ENCODE data around the gene TNKS1BP1.
"Not testable (repeated sequence)": the region's sequence is repeated elsewhere in the genome, so short reads cannot be mapped to it uniquely, and the experiment has no call there.

TNKS1BP1 gene

GRCh38 chr11:57361926-57362325 lies 37.2 kb upstream of the TNKS1BP1 start:
- H3K4me3 ChIP-seq (ENCODE audit: extremely low read depth, insufficient read depth, low read length, poor library complexity, severe bottlenecking) = no peak overlapping the region

GRCh38 chr11:57361420-57361819 lies 36.7 kb upstream of the TNKS1BP1 start:
- H3K36me3 ChIP-seq (ENCODE audit: control insufficient read depth, insufficient read depth, low read length); H3K4me1 ChIP-seq (ENCODE audit: control insufficient read depth, insufficient read depth, low read length, poor library complexity, severe bottlenecking); H3K9me3 ChIP-seq (ENCODE audit: control insufficient read depth, low read length); H3K27ac ChIP-seq (ENCODE audit: low read depth, low read length, severe bottlenecking); H3K4me3 ChIP-seq (ENCODE audit: extremely low read depth, insufficient read depth, low read length, poor library complexity, severe bottlenecking): not testable (repeated sequence)

More at GRCh38 chr11:57361926-57362325, 37.2 kb upstream of the TNKS1BP1 start:
- WGBS, 2 experiments (ENCODE audit: insufficient coverage in 2 of 2) = 100% methylated on average over 1 of the region's 3 CpGs; no CpG with 5 or more reads in 1 of the 2 experiments
- Histone ChIP-seq H3K36me3 (ENCODE audit: control insufficient read depth, insufficient read depth, low read length) (no peaks in the 10 kb centered on the region), H3K4me1 (ENCODE audit: control insufficient read depth, insufficient read depth, low read length, poor library complexity, severe bottlenecking) (no peaks in the 10 kb centered on the region), H3K27ac (ENCODE audit: low read depth, low read length, severe bottlenecking) (no peak overlapping the region), H3K9me3 (ENCODE audit: control insufficient read depth, low read length) (no peaks in the 10 kb centered on the region)

GRCh38 chr11:57360991-57361390 lies 36.2 kb upstream of the TNKS1BP1 start:
- no peak overlapping the region for H3K27ac ChIP-seq (ENCODE audit: low read depth, low read length, severe bottlenecking)
- WGBS, 2 experiments (ENCODE audit: insufficient coverage in 2 of 2) = 95 to 98% methylated on average over 4 to 6 of the region's 8 CpGs

GRCh38 chr11:57359896-57360690 lies 35.3 kb upstream of the TNKS1BP1 start:
- Histone ChIP-seq H3K4me3 (ENCODE audit: extremely low read depth, insufficient read depth, low read length, poor library complexity, severe bottlenecking) (no peak overlapping the region), H3K4me1 (ENCODE audit: control insufficient read depth, insufficient read depth, low read length, poor library complexity, severe bottlenecking) (no peaks in the 10 kb centered on the region), H3K36me3 (ENCODE audit: control insufficient read depth, insufficient read depth, low read length) (no peaks in the 10 kb centered on the region), H3K27ac (ENCODE audit: low read depth, low read length, severe bottlenecking) (no peak overlapping the region), H3K9me3 (ENCODE audit: control insufficient read depth, low read length) (no peaks in the 10 kb centered on the region)
- WGBS, 2 experiments (ENCODE audit: insufficient coverage in 2 of 2) = 90% methylated on average over 6 to 9 of the region's 9 CpGs

More at GRCh38 chr11:57360991-57361390, 36.2 kb upstream of the TNKS1BP1 start:
- Histone ChIP-seq H3K4me3 (ENCODE audit: extremely low read depth, insufficient read depth, low read length, poor library complexity, severe bottlenecking) (no peak overlapping the region), H3K9me3 (ENCODE audit: control insufficient read depth, low read length) (no peaks in the 10 kb centered on the region), H3K36me3 (ENCODE audit: control insufficient read depth, insufficient read depth, low read length) (no peaks in the 10 kb centered on the region), H3K4me1 (ENCODE audit: control insufficient read depth, insufficient read depth, low read length, poor library complexity, severe bottlenecking) (no peaks in the 10 kb centered on the region)

- H3K4me3 ChIP-seq (ENCODE audit: extremely low read depth, insufficient read depth, low read length, poor library complexity, severe bottlenecking) = no peak overlapping the region
- no peaks in the 10 kb centered on the region for H3K36me3 ChIP-seq (ENCODE audit: control insufficient read depth, insufficient read depth, low read length)
- 93% methylated on average over 5 of the region's 5 CpGs for WGBS, 2 experiments (ENCODE audit: insufficient coverage in 2 of 2)
- no peaks in the 10 kb centered on the region for H3K4me1 ChIP-seq (ENCODE audit: control insufficient read depth, insufficient read depth, low read length, poor library complexity, severe bottlenecking)
- no peak overlapping the region for H3K27ac ChIP-seq (ENCODE audit: low read depth, low read length, severe bottlenecking)
- no peaks in the 10 kb centered on the region for H3K9me3 ChIP-seq (ENCODE audit: control insufficient read depth, low read length)
Observed at GRCh38 chr11:57359396-57359795, 34.6 kb upstream of the TNKS1BP1 start.

GRCh38 chr11:57358991-57359390 lies 34.2 kb upstream of the TNKS1BP1 start:
- Histone ChIP-seq H3K9me3 (ENCODE audit: control insufficient read depth, low read length) (no peaks in the 10 kb centered on the region), H3K4me1 (ENCODE audit: control insufficient read depth, insufficient read depth, low read length, poor library complexity, severe bottlenecking) (no peaks in the 10 kb centered on the region), H3K4me3 (ENCODE audit: extremely low read depth, insufficient read depth, low read length, poor library complexity, severe bottlenecking) (no peak overlapping the region), H3K27ac (ENCODE audit: low read depth, low read length, severe bottlenecking) (no peak overlapping the region), H3K36me3 (ENCODE audit: control insufficient read depth, insufficient read depth, low read length) (no peaks in the 10 kb centered on the region)
- WGBS, 2 experiments (ENCODE audit: insufficient coverage in 2 of 2) = 78 to 79% methylated on average over 6 of the region's 9 CpGs

GRCh38 chr11:57358543-57358961 lies 33.8 kb upstream of the TNKS1BP1 start:
- no peaks in the 10 kb centered on the region for H3K9me3 ChIP-seq (ENCODE audit: control insufficient read depth, low read length)
- no peak overlapping the region for H3K27ac ChIP-seq (ENCODE audit: low read depth, low read length, severe bottlenecking)
- H3K36me3 ChIP-seq (ENCODE audit: control insufficient read depth, insufficient read depth, low read length) = no peaks in the 10 kb centered on the region
- H3K4me3 ChIP-seq (ENCODE audit: extremely low read depth, insufficient read depth, low read length, poor library complexity, severe bottlenecking) = no peak overlapping the region
- 93% methylated on average over 2 to 3 of the region's 9 CpGs for WGBS, 2 experiments (ENCODE audit: insufficient coverage in 2 of 2)
- no peaks in the 10 kb centered on the region for H3K4me1 ChIP-seq (ENCODE audit: control insufficient read depth, insufficient read depth, low read length, poor library complexity, severe bottlenecking)

- 88 to 92% methylated on average over 5 to 6 of the region's 6 CpGs for WGBS, 2 experiments (ENCODE audit: insufficient coverage in 2 of 2)
- H3K27ac ChIP-seq (ENCODE audit: low read depth, low read length, severe bottlenecking) = no peak overlapping the region
- no peaks in the 10 kb centered on the region for H3K4me1 ChIP-seq (ENCODE audit: control insufficient read depth, insufficient read depth, low read length, poor library complexity, severe bottlenecking)
- no peak overlapping the region for H3K4me3 ChIP-seq (ENCODE audit: extremely low read depth, insufficient read depth, low read length, poor library complexity, severe bottlenecking)
- no peaks in the 10 kb centered on the region for H3K36me3 ChIP-seq (ENCODE audit: control insufficient read depth, insufficient read depth, low read length)
- H3K9me3 ChIP-seq (ENCODE audit: control insufficient read depth, low read length) = no peaks in the 10 kb centered on the region
Observed at GRCh38 chr11:57357856-57358255, 33.1 kb upstream of the TNKS1BP1 start.

- no peaks in the 10 kb centered on the region for H3K36me3 ChIP-seq (ENCODE audit: control insufficient read depth, insufficient read depth, low read length)
- H3K9me3 ChIP-seq (ENCODE audit: control insufficient read depth, low read length) = no peaks in the 10 kb centered on the region
- no peak overlapping the region for H3K4me3 ChIP-seq (ENCODE audit: extremely low read depth, insufficient read depth, low read length, poor library complexity, severe bottlenecking)
- no peaks in the 10 kb centered on the region for H3K4me1 ChIP-seq (ENCODE audit: control insufficient read depth, insufficient read depth, low read length, poor library complexity, severe bottlenecking)
- 100% methylated on average over 1 of the region's 3 CpGs for WGBS, 2 experiments (ENCODE audit: insufficient coverage in 2 of 2)
- H3K27ac ChIP-seq (ENCODE audit: low read depth, low read length, severe bottlenecking) = no peak overlapping the region
Observed at GRCh38 chr11:57357310-57357709, 32.6 kb upstream of the TNKS1BP1 start.

- Histone ChIP-seq H3K9me3 (ENCODE audit: control insufficient read depth, low read length) (no peaks in the 10 kb centered on the region), H3K27ac (ENCODE audit: low read depth, low read length, severe bottlenecking) (no peak overlapping the region), H3K4me3 (ENCODE audit: extremely low read depth, insufficient read depth, low read length, poor library complexity, severe bottlenecking) (no peak overlapping the region), H3K36me3 (ENCODE audit: control insufficient read depth, insufficient read depth, low read length) (no peaks in the 10 kb centered on the region), H3K4me1 (ENCODE audit: control insufficient read depth, insufficient read depth, low read length, poor library complexity, severe bottlenecking) (no peaks in the 10 kb centered on the region)
- WGBS, 2 experiments (ENCODE audit: insufficient coverage in 2 of 2) = 90 to 95% methylated on average over 7 to 9 of the region's 9 CpGs
Observed at GRCh38 chr11:57356268-57356667, 31.5 kb upstream of the TNKS1BP1 start.

- H3K36me3 ChIP-seq (ENCODE audit: control insufficient read depth, insufficient read depth, low read length) = no peaks in the 10 kb centered on the region
- no peak overlapping the region for H3K4me3 ChIP-seq (ENCODE audit: extremely low read depth, insufficient read depth, low read length, poor library complexity, severe bottlenecking)
- H3K9me3 ChIP-seq (ENCODE audit: control insufficient read depth, low read length) = no peaks in the 10 kb centered on the region
- no peak overlapping the region for H3K27ac ChIP-seq (ENCODE audit: low read depth, low read length, severe bottlenecking)
- 96% methylated on average over 6 of the region's 6 CpGs for WGBS, 2 experiments (ENCODE audit: insufficient coverage in 2 of 2)
- H3K4me1 ChIP-seq (ENCODE audit: control insufficient read depth, insufficient read depth, low read length, poor library complexity, severe bottlenecking) = no peaks in the 10 kb centered on the region
Observed at GRCh38 chr11:57354699-57355098, 29.9 kb upstream of the TNKS1BP1 start.

All from mesodermal cell (in vitro differentiated cells).